HTERT RPE-1 (cell line): ENCODE measurements around the gene KCTD19.

Experiments
- in situ Hi-C: fragments of 300-500 bp; cut with MboI; formaldehyde crosslinking; loops from 4 replicates; pipeline ENCODE4 v1.14.3; 2020; ENCODE audit warnings: low sequenced_read_pairs

The KCTD19 gene

DNA sequence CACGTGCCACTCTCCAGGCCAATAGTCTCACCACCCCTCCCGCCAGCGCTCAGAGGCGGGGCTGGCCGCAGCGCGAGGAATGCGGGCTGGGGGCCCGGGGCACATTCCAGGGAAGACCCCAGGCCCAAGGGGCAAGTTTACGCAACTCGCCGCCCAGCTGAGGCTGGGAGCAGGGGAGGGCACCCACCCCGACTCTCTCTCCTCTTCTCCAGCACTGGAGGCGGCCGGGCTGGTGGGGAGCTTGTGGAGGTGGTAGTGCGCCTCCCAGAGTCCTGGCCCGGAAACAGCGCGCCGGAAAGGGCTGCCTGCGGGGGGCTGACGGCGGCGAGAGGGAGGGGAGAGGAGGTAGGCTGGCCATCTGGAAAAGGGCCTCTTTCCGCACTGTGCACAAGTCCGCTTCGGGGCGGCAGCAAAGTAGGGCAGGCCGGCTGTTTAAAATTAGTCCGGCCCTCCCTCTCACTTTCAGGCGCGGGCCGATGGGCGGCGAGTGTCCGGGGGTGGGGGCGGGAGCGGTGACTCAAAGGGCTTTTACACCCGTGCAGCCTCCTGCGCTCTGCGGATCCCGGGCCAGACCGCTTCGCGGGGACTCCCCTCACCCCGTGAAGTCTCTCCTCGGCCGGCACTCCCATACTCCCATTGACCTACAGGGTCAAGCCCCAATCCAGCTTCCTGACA lies 80.3 kb downstream of the KCTD19 start:
- in situ Hi-C loops = no loop called here

DNA sequence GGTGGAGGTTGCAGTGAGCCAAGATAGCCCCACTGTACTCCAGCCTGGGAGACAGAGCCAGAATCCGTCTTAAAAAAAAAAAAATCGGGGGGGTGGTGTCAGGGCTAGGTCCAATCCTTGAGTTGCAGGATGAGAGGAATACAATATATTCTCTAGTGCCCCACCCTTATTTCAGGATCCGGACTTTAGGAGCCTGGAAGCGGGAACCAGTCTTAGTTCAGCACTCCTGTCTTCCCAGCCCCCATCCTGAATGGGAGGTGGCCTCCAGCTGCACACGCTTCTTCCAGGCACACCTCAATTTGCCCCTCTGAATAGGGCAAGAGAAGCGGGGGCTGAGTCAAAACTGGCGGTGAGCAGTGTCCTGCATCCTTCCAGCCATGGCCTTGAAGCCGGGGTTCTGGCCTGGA lies 80.9 kb downstream of the KCTD19 start:
- in situ Hi-C loops = no loop called here

DNA sequence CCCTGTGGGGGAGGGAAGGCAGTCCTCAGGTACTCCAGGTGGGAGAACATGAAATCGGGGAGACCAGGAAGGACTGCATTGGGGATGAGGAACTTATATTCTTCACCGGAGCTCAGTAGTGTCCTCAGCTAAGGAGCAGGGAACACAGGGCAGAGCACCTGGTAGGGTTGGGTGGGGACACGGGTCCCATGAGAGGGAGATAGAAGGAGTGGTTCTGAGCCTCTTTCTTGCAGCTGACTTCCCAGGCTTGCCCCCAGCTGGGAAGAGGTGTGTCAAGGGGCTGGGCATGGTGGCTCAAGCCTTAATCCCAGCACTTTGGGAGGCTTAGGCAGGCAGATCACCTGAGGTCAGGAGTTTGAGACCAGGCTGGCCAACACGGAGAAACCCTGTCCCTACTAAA lies 81.4 kb downstream of the KCTD19 start:
- in situ Hi-C loops = no loop called here

DNA sequence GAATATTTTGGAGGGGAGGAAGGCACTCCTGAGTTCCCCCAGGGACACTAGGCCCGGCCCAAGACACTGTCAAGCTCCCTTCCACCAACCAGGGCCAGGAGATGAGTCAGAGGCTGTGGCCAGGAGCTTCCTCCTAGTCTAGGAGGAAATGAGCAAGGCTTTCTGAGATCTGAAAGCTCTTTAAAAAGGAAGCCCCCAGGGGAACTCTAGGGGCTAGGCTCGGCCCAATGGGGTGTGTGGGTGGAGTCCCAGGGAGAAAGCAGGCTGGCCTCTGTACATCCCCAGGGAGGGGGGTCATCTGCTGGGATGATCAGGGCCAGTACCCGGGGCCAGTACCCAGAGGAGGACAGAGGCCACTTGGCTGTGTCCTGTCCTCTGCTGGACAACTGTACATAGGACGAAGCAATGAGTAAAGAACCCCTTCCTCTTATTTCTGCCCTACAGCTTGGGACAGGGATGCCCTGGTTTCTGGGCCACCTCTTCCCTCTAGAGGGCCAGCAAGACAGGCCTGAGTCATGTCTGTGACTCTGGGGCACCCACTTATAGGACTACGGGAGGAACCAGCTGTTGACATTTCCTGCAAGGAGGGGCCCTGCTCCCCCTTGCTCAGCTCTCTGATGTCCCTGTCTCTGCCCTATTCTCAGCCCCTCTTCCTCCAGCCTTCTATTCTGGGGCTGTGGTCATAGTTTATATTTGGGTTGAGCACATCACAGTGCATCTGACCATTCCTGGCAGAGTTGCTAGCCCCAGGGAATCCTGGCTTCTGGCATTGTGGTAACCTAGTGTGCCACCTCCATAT lies 82.0 kb downstream of the KCTD19 start:
- in situ Hi-C loops = no loop called here

DNA sequence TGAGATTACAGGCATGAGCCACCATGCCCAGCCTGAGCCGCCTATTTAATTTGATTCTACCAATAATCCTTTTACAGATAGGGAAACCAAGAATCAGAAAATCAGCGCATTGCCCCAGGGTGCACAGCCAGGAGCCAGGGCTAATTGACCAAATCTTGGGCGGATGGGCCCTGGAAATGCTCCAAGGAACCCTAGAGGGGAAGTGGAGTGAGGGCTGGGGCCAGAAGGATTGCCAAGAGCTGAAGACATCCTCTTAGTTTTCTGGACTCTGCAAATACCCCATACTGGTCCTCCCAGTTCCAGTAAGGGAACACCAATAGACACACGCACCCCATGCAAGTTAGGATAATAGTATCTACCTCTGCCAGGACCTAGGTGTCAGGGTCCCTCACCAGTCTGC lies 83.1 kb downstream of the KCTD19 start:
- in situ Hi-C loops = no loop called here

DNA sequence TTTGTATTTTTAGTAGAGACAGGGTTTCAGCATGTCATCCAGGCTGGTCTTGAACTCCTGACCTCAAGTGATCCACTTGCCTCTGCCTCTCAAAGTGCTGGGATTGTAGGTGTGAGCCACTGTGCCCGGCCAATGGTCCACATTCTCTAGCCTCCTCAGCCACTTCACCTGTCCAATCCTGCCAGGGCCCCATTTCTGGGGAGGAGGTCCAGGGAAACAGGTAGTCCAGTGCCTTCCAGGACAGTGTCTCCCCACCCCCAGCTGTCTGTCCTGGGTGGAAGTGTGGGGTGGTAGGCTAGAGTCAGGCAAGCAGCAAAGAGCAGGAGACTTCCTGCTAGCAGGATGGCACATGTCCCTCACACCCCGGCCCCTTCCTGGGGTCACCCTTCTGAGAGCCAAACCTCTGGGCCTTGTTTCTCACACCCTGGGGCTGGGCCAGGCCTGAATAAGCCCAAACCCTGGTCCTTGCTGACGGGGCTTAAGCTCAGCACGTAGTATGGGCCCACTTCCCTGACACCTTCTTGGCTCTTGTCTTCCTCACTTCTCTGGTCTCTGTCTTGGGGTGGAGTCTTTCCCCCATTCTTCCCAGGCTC lies 84.3 kb downstream of the KCTD19 start:
- in situ Hi-C loops = no loop called here

DNA sequence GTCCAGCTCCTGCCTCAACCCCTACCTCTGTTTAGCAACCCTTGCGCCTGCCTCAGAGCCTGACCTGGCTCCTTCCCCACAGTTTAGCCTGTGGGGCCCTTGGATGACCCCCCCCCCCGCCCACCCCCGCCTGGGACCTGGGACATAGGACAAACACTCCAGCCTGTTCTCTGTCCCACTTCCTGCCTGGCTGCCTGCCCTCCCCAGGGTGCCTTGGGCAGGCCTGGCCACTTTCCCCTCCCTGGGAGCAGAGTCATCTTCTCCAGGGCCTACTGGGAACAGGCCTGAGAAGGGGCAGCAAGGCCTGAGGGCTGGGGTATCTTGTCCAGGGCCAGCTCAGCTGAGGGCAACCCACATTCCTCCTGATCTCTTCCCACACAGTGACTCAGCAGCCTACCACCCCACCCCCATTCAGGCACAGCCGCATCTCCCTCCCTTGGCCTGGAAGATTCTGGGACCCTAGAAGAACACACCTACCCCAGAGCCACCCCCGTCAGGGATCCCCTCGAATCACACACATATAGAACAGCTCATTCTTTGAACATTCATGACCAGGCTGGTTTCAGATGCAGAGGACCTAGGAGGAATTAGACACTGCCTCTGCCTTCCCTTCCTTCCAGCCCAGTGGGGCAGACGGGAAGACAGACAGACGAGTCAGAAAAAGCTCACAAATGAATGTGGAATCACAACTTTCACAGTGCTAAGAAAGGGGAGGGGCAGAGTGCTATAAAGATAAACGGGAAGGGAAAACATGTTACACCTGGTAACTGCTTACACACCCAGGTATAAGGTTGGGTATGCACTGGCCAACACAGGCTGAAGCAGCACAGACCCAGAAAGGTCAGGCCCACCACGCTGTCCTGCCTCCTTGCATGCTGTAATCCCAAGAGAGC lies 85.3 kb downstream of the KCTD19 start:
- in situ Hi-C loops = no loop called here

DNA sequence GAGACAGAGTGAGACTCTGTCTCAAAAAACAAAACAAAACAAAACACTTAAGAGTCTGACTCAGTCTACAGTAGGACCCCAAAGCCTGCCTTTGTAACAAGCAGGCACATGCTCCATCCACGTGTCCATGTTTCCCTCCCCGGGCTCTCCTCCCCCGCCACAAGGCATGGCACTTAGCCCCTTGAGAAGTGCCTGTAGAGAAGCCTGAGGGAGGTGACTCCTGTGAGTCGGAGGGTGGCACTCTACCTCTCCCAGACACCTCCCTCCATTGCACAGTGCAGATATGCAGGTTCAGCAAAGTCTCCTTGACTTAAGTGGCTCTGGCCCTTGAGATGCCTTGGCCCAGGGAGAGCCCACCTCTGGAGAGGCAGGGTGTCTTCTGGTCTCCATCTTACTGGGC lies 86.0 kb downstream of the KCTD19 start:
- in situ Hi-C loops = no loop called here
